Peyer's patch (tissue), 4 donors: Measurements from ENCODE around the gene CDC25A. TPM values are rescaled to one million over a fixed set of nuclear protein-coding genes. Genes with fewer than 3 reads are reported as not detected.

ENCODE experiments used
- DNase-seq, 3 donors: peaks; one replicate each; pipeline ENCODE4 v3.0.0-alpha.2; 2017 to 2019
- H3K27ac ChIP-seq, 4 donors: fragments of 200-600 bp; sonication (generic); one replicate each; pipeline ENCODE4 v1.5.1; 2016 to 2019
- H3K27me3 ChIP-seq, 2 donors: fragments of 200-600 bp; sonication (generic); one replicate each; pipeline ENCODE4 v1.5.1; 2019
- H3K36me3 ChIP-seq, 3 donors: fragments of 200-600 bp; sonication (generic); one replicate each; pipeline ENCODE4 v1.5.1; 2016 to 2019
- H3K4me1 ChIP-seq, 4 donors: fragments of 200-600 bp; sonication (generic); one replicate each; pipeline ENCODE4 v1.5.1; 2016 to 2019
- H3K4me3 ChIP-seq, 4 donors: fragments of 200-600 bp; sonication (generic); 1 replicate in 3 of 4; 2 replicates in 1 of 4; pipeline ENCODE4 v1.5.1; 2016 to 2019; ENCODE audit warnings: mild to moderate bottlenecking in 1 of 4
- H3K9me3 ChIP-seq, 4 donors: fragments of 200-600 bp; sonication (generic); one replicate each; pipeline ENCODE4 v1.5.1; 2016 to 2019; ENCODE audit warnings: mild to moderate bottlenecking in 1 of 4
- CTCF ChIP-seq, 6 experiments: fragments of 450-650 bp in 4 of 6; fragments of 200-600 bp in 2 of 6; sonication (generic) in 1 of 6; IDR thresholded peaks; one replicate each; pipeline ENCODE4 v1.5.1; 2017 to 2019; ENCODE audit warnings: antibody characterized with exemption in 6 of 6, mild to moderate bottlenecking in 3 of 6, moderate library complexity in 1 of 6
- POLR2A ChIP-seq, 2 donors: fragments of 450-650 bp; IDR thresholded peaks; one replicate each; pipeline ENCODE4 v1.5.1; 2017; ENCODE audit warnings: antibody characterized with exemption in 2 of 2, mild to moderate bottlenecking in 2 of 2, moderate library complexity in 2 of 2
- total RNA-seq, 4 donors: library from RNA; depleted of rRNA; stranded (reverse); fragments of >200 nt; gene quantifications; one replicate each; pipeline ENCODE4 v1.1.0, GENCODE V29; 2016

The CDC25A gene
- total RNA-seq, 4 donors from 2014 or later = 3.3 to 10.4 (median 6.3) TPM

DNA sequence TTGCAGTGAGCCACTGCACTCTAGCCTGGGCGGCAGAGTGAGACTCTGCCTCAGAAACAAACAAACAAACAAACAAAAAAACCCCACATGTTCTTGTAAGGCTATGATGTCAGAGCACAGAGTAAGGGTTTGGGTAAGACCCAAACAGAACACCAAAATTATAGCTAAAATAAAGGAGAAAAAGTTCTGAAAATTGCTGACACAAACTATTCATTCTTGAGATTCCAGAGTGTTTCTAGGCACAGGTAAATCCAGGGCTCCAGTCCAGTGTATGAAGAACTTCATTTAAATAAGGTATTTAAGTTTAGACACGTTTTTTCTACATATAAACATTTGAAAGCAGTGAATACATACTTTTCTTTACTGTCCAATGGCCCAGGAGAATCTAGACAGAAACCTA is 3.9 kb downstream of the CDC25A start:
- H3K4me1 ChIP-seq = peaks cover 0 to 12% (median 4%) of the 10 kb centered on the region in 4 donors
- TF ChIP-seq CTCF (IDR thresholded peaks at IDR 0.05) (no peak), POLR2A (IDR thresholded peaks at IDR 0.05) (no peak)
- no peak overlapping the region for H3K27ac ChIP-seq
- H3K36me3 ChIP-seq = peaks cover 0 to 4% (median 0%) of the 10 kb centered on the region in 3 donors
- no peak overlapping the region for H3K4me3 ChIP-seq
- DNase-seq = no peak
- H3K9me3 ChIP-seq = no peaks in the 10 kb centered on the region
- H3K27me3 ChIP-seq = no peaks in the 10 kb centered on the region

DNA sequence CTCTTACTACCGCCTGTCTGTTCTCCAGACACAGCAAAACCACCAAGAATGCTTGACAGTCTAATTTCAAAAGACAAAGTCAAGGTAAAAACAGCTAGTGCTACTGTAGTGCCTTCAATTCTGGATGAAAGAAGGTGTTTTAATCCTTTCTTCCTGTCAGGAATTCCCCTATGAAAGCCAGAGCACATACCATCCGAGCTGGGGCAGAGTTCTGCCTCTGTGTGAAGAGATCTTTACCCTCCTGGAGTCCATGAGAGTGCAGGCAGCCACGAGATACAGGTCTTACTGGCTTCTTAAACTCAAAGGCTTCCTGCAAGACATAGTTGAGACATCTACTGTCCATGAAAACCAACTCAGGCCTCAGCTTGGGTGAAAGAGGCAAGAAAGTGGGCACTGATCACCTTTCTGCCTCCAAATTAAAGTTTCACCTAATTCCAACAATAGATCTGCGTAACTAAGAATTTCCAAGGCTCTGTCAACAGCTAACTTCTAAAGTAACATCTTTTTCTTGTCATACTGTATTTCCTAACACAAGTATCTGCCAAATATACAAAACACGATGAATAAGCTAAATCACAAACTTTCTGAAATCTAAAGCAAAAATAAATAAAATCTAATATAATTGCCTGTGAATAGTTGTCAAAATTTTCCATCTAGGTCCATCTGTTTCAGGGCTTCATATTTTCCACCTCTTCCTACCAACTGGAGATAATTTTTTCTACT is 7.5 kb downstream of the CDC25A start:
- Histone ChIP-seq H3K4me1 (no peaks in the 10 kb centered on the region), H3K27ac (no peak overlapping the region), H3K27me3 (no peaks in the 10 kb centered on the region), H3K9me3 (no peaks in the 10 kb centered on the region), H3K36me3 (peaks cover 0 to 4% (median 0%) of the 10 kb centered on the region in 3 donors), H3K4me3 (no peak overlapping the region)
- no peak for DNase-seq
- no peak for TF ChIP-seq CTCF (IDR thresholded peaks at IDR 0.05)
- TF ChIP-seq POLR2A (IDR thresholded peaks at IDR 0.05) = no peak

GRCh38 chr3:48180021-48180420 is 8.2 kb downstream of the CDC25A start:
- Histone ChIP-seq H3K27me3 (no peaks in the 10 kb centered on the region), H3K36me3 (peaks cover 0 to 4% (median 0%) of the 10 kb centered on the region in 3 donors), H3K4me3 (no peak overlapping the region), H3K9me3 (no peaks in the 10 kb centered on the region), H3K4me1 (no peaks in the 10 kb centered on the region), H3K27ac (no peak overlapping the region)
- no peak for TF ChIP-seq CTCF (IDR thresholded peaks at IDR 0.05)
- TF ChIP-seq POLR2A (IDR thresholded peaks at IDR 0.05) = no peak
- no peak for DNase-seq

DNA sequence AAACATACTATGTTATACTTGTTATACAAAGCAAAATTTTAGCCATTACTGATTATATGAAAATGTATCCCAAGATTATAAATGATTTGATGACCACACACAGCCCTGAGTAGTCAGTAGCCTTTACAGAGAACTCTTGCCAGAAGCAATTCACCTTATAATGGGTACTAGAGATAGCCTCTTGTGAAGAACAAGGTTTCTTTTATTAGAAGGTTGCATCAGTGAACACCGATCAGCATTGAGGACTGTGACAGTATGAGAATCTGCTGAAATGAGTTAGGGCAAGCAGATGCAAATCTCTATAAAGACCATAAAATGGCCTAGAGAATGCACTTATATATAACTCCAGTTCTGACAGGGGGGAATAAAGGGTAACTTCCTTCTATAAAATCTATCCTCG is 10.1 kb downstream of the CDC25A start:
- Histone ChIP-seq H3K9me3 (no peaks in the 10 kb centered on the region), H3K27me3 (no peaks in the 10 kb centered on the region), H3K4me3 (no peak overlapping the region), H3K27ac (no peak overlapping the region), H3K4me1 (no peaks in the 10 kb centered on the region), H3K36me3 (peaks cover 0 to 4% (median 0%) of the 10 kb centered on the region in 3 donors)
- no peak for DNase-seq
- TF ChIP-seq POLR2A (IDR thresholded peaks at IDR 0.05) (no peak), CTCF (IDR thresholded peaks at IDR 0.05) (no peak)

DNA sequence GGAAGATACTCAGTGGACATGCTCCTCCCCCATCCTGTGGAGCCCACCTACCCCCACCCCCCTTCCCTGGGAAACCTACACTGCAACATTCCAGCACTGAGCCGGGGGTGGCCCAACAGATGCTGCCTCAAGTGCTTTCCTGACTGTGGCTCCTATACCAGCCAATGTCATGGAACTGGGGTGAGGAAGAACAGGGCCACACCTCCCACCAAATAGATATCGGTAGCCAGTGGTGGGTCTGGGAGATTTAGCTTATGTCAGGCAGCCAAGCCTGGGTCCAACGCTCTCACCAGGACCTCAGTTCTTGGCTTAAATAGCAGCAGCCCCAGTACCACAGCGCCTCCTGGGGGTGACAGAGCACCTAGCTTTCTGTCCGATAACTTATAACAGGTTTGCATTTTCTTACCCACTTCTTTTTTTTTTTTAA is 30.3 kb downstream of the CDC25A start:
- Histone ChIP-seq H3K4me3 (no peak overlapping the region), H3K27ac (no peak overlapping the region), H3K4me1 (no peaks in the 10 kb centered on the region), H3K27me3 (no peaks in the 10 kb centered on the region), H3K36me3 (no peaks in the 10 kb centered on the region), H3K9me3 (no peaks in the 10 kb centered on the region)
- TF ChIP-seq POLR2A (IDR thresholded peaks at IDR 0.05) (no peak), CTCF (IDR thresholded peaks at IDR 0.05) (peak in 4 of 6 experiments; percentile 41 to 63 (median 47))
- peak; percentile 44 to 75 (median 59) for DNase-seq
